Activated CD8-positive, alpha-beta memory T cell treated with anti-CD3 and anti-CD28 coated beads for 1 hour (primary cell): ENCODE results near the gene PCDHGA8.
"Not testable (repeated sequence)": the region's sequence is repeated elsewhere in the genome, so short reads cannot be mapped to it uniquely, and the experiment has no call there.

Experiments used
- DNase-seq, 2 donors: peaks; one replicate each; pipeline ENCODE4 v3.0.0-alpha.2; 2020; ENCODE audit warnings: low read depth in 1 of 2; ENCODE audit errors: extremely low read depth in 1 of 2

PCDHGA8 gene

GRCh38 chr5:141430332-141431113, 38.1 kb downstream of the PCDHGA8 start, which contains the start of gene PCDHGA12:
PCDHGA12 (plus strand) TSS chr5:141430507; CDS start chr5:141430760, 253 bp downstream.
- no peak for DNase-seq

- DNase-seq = no peak
These were observed 38.9 kb downstream of the PCDHGA8 start for GRCh38 chr5:141431286-141431685.

GRCh38 chr5:141432308-141432707, 39.9 kb downstream of the PCDHGA8 start:
- DNase-seq = not testable (repeated sequence)

- not testable (repeated sequence) for DNase-seq
These were observed 40.3 kb downstream of the PCDHGA8 start for GRCh38 chr5:141432726-141433125.

- no peak for DNase-seq
These were observed 41.6 kb downstream of the PCDHGA8 start for GRCh38 chr5:141434006-141434405.

GRCh38 chr5:141437221-141437620, 44.8 kb downstream of the PCDHGA8 start:
- no peak for DNase-seq

- DNase-seq = no peak
These were observed 47.1 kb downstream of the PCDHGA8 start for GRCh38 chr5:141439411-141440141.

GRCh38 chr5:141440341-141440740, 47.9 kb downstream of the PCDHGA8 start:
- DNase-seq = no peak

- DNase-seq = no peak
These were observed 49.2 kb downstream of the PCDHGA8 start for GRCh38 chr5:141441571-141442170.
